MM.1S (cell line): ENCODE data around the gene MACROD2.

Experiments
- DNase-seq: peaks from one replicate; pipeline ENCODE4 v3.0.0-alpha.2; 2015
- H2AFZ ChIP-seq: fragments of 300-600 bp; sonication (generic); 2 replicates; pipeline ENCODE4 v1.6.0; 2016; ENCODE audit warnings: antibody characterized with exemption, low read length
- H3F3A ChIP-seq: fragments of 300-600 bp; sonication (generic); 2 replicates; pipeline ENCODE4 v1.6.1; 2016; ENCODE audit warnings: mild to moderate bottlenecking, antibody characterized with exemption, low read length, moderate library complexity, mixed read lengths; ENCODE audit not compliant: insufficient read depth
- H3K27ac ChIP-seq: fragments of 300-600 bp; sonication (generic); 2 replicates; pipeline ENCODE4 v1.5.1; 2016; ENCODE audit warnings: mild to moderate bottlenecking, low read length
- H3K27me3 ChIP-seq: fragments of 300-600 bp; sonication (generic); replicated peaks from 2 replicates; pipeline ENCODE4 v1.6.0; 2016; ENCODE audit warnings: low read length; ENCODE audit not compliant: insufficient read depth
- H3K36me3 ChIP-seq: fragments of 300-600 bp; sonication (generic); replicated peaks from 2 replicates; pipeline ENCODE4 v1.6.1; 2016; ENCODE audit warnings: mild to moderate bottlenecking, low read length, mixed read lengths; ENCODE audit not compliant: insufficient read depth
- H3K4me1 ChIP-seq: fragments of 300-600 bp; sonication (generic); 2 replicates; pipeline ENCODE4 v1.6.1; 2016; ENCODE audit warnings: low read length, mixed read lengths
- H3K4me2 ChIP-seq: fragments of 300-600 bp; sonication (generic); 2 replicates; pipeline ENCODE4 v1.6.0; 2016; ENCODE audit warnings: low read depth, low read length
- H3K4me3 ChIP-seq: fragments of 300-600 bp; sonication (generic); 2 replicates; pipeline ENCODE4 v1.5.1; 2016; ENCODE audit warnings: low read length, mixed read lengths
- H3K79me2 ChIP-seq: fragments of 300-600 bp; sonication (generic); 2 replicates; pipeline ENCODE4 v1.6.1; 2016; ENCODE audit warnings: mixed run types, low read length, mixed read lengths
- H3K9ac ChIP-seq: fragments of 300-600 bp; sonication (generic); 2 replicates; pipeline ENCODE4 v1.6.1; 2016; ENCODE audit warnings: low read length, mixed read lengths
- H3K9me2 ChIP-seq: fragments of 300-600 bp; sonication (generic); replicated peaks from 2 replicates; pipeline ENCODE4 v1.6.1; 2016; ENCODE audit warnings: mild to moderate bottlenecking, low read length, mixed read lengths; ENCODE audit not compliant: insufficient read depth
- H3K9me3 ChIP-seq: fragments of 300-600 bp; sonication (generic); replicated peaks from 2 replicates; pipeline ENCODE4 v1.6.1; 2016; ENCODE audit warnings: mild to moderate bottlenecking, low read length, mixed read lengths; ENCODE audit not compliant: insufficient read depth
- H4K20me1 ChIP-seq: fragments of 300-600 bp; sonication (generic); 2 replicates; pipeline ENCODE4 v1.6.1; 2016; ENCODE audit warnings: mild to moderate bottlenecking, low read length, moderate library complexity, mixed read lengths; ENCODE audit not compliant: insufficient read depth
- CTCF ChIP-seq: fragments of 300-600 bp; sonication (generic); IDR thresholded peaks from 2 replicates; pipeline ENCODE4 v1.5.1; 2016; ENCODE audit warnings: antibody characterized with exemption, low read length, mixed read lengths
- EZH2 ChIP-seq: fragments of 300-600 bp; sonication (generic); optimal IDR thresholded peaks from 2 replicates; pipeline ENCODE3; 2017; ENCODE audit warnings: low read depth, mild to moderate bottlenecking, antibody characterized with exemption, low read length, mixed read lengths
- EZH2phosphoT487 ChIP-seq: fragments of 300-600 bp; sonication (generic); IDR thresholded peaks from 2 replicates; pipeline ENCODE4 v1.6.1; 2018; ENCODE audit warnings: antibody characterized with exemption, low read length

The MACROD2 gene

GRCh38 chr20:14570811-14571210 is 575.5 kb downstream of the MACROD2 start:
- H3K27ac ChIP-seq = no peak overlapping the region
- H3K4me2 ChIP-seq = no peak overlapping the region
- H3K79me2 ChIP-seq = no peaks in the 10 kb centered on the region
- no peaks in the 10 kb centered on the region for H3F3A ChIP-seq
- H4K20me1 ChIP-seq = no peaks in the 10 kb centered on the region
- TF ChIP-seq EZH2 = no peak
- TF ChIP-seq CTCF = no peak
- TF ChIP-seq EZH2phosphoT487 = no peak
- no peaks in the 10 kb centered on the region for H3K27me3 ChIP-seq
- H2AFZ ChIP-seq = no peak overlapping the region
- no peaks in the 10 kb centered on the region for H3K9me3 ChIP-seq
- no peaks in the 10 kb centered on the region for H3K9me2 ChIP-seq
- no peaks in the 10 kb centered on the region for H3K36me3 ChIP-seq
- H3K4me1 ChIP-seq = no peaks in the 10 kb centered on the region
- H3K4me3 ChIP-seq = no peak overlapping the region
- H3K9ac ChIP-seq = no peak overlapping the region
- DNase-seq = no peak

- H3K27me3 ChIP-seq = no peaks in the 10 kb centered on the region
- no peak for TF ChIP-seq EZH2
- TF ChIP-seq EZH2phosphoT487 = no peak
- no peak for TF ChIP-seq CTCF
- no peak overlapping the region for H3K9ac ChIP-seq
- H3K4me3 ChIP-seq = no peak overlapping the region
- no peaks in the 10 kb centered on the region for H3K9me2 ChIP-seq
- no peaks in the 10 kb centered on the region for H4K20me1 ChIP-seq
- H3F3A ChIP-seq = no peaks in the 10 kb centered on the region
- H3K4me1 ChIP-seq = no peaks in the 10 kb centered on the region
- H3K9me3 ChIP-seq = no peaks in the 10 kb centered on the region
- no peak overlapping the region for H2AFZ ChIP-seq
- H3K36me3 ChIP-seq = no peaks in the 10 kb centered on the region
- no peaks in the 10 kb centered on the region for H3K79me2 ChIP-seq
- H3K4me2 ChIP-seq = no peak overlapping the region
- H3K27ac ChIP-seq = no peak overlapping the region
- DNase-seq = no peak
Measured at GRCh38 chr20:14573676-14574075, 578.4 kb downstream of the MACROD2 start.

- Histone ChIP-seq H3K4me2 (no peak overlapping the region), H3K4me3 (no peak overlapping the region), H3K9ac (no peak overlapping the region), H3K27me3 (no peaks in the 10 kb centered on the region), H3K79me2 (no peaks in the 10 kb centered on the region), H2AFZ (no peak overlapping the region), H3K9me3 (no peaks in the 10 kb centered on the region), H3K36me3 (no peaks in the 10 kb centered on the region), H3F3A (no peaks in the 10 kb centered on the region), H3K4me1 (no peaks in the 10 kb centered on the region), H4K20me1 (no peaks in the 10 kb centered on the region), H3K27ac (no peak overlapping the region), H3K9me2 (no peaks in the 10 kb centered on the region)
- TF ChIP-seq EZH2phosphoT487 (no peak), CTCF (no peak), EZH2 (no peak)
- no peak for DNase-seq
Measured at GRCh38 chr20:14576196-14576877, 581.0 kb downstream of the MACROD2 start.
